HG02840 (cell line): Measurements from ENCODE around the gene PEX16.

Source experiments
- ATAC-seq: cut with Tn5 transposase; IDR thresholded peaks from one replicate; pipeline ENCODE4 v1.9.1; 2021; ENCODE audit warnings: mild to moderate bottlenecking, moderate library complexity, moderate number of reproducible peaks; ENCODE audit not compliant: unreplicated experiment, low FRiP score

Gene PEX16

GRCh38 chr11:45881708-45882368 lies 35.8 kb downstream of the PEX16 start:
- ATAC-seq = no peak

GRCh38 chr11:45880772-45881570 lies 36.7 kb downstream of the PEX16 start:
- ATAC-seq = no peak

GRCh38 chr11:45879803-45880686 lies 37.6 kb downstream of the PEX16 start:
- no peak for ATAC-seq

GRCh38 chr11:45877845-45878244 lies 39.8 kb downstream of the PEX16 start:
- no peak for ATAC-seq

GRCh38 chr11:45877221-45877620 lies 40.5 kb downstream of the PEX16 start:
- ATAC-seq = no peak

- ATAC-seq = no peak
Measured at GRCh38 chr11:45876401-45876800, 41.3 kb downstream of the PEX16 start.

GRCh38 chr11:45872651-45873356 lies 44.9 kb downstream of the PEX16 start:
- no peak for ATAC-seq

- no peak for ATAC-seq
Measured at GRCh38 chr11:45871638-45872037, 46.0 kb downstream of the PEX16 start.

GRCh38 chr11:45870706-45871105 lies 47.0 kb downstream of the PEX16 start:
- no peak for ATAC-seq

GRCh38 chr11:45869551-45869950 lies 48.1 kb downstream of the PEX16 start:
- no peak for ATAC-seq

- no peak for ATAC-seq
Measured at GRCh38 chr11:45864041-45864440, 53.6 kb downstream of the PEX16 start.

- ATAC-seq = no peak
Measured at GRCh38 chr11:45860764-45861510, 56.7 kb downstream of the PEX16 start.

GRCh38 chr11:45860348-45860747 lies 57.3 kb downstream of the PEX16 start:
- no peak for ATAC-seq
